Suprapubic skin (tissue), 4 donors: ENCODE measurements around the gene TDRD3. TPM values are rescaled to one million over a fixed set of nuclear protein-coding genes. Genes with fewer than 3 reads are reported as not detected.

ENCODE experiments used
- DNase-seq, 2 donors: peaks; one replicate each; pipeline ENCODE4 v3.0.0-alpha.2; 2019; ENCODE audit warnings: low spot score in 2 of 2
- H3K27ac ChIP-seq: fragments of 200-600 bp; sonication (generic); one replicate; pipeline ENCODE4 v1.5.1; 2019
- H3K27me3 ChIP-seq: fragments of 200-600 bp; sonication (generic); one replicate; pipeline ENCODE4 v1.5.1; 2019
- H3K36me3 ChIP-seq: fragments of 200-600 bp; sonication (generic); one replicate; pipeline ENCODE4 v1.5.1; 2019
- H3K4me1 ChIP-seq: fragments of 200-600 bp; sonication (generic); one replicate; pipeline ENCODE4 v1.5.1; 2019
- H3K4me3 ChIP-seq: fragments of 200-600 bp; sonication (generic); one replicate; pipeline ENCODE4 v1.5.1; 2019; ENCODE audit warnings: mild to moderate bottlenecking
- H3K9me3 ChIP-seq: fragments of 200-600 bp; sonication (generic); one replicate; pipeline ENCODE4 v1.5.1; 2019
- CTCF ChIP-seq, 2 donors: fragments of 200-600 bp in 1 of 2; fragments of 450-650 bp in 1 of 2; sonication (generic) in 1 of 2; IDR thresholded peaks; one replicate each; pipeline ENCODE4 v1.5.1; 2016 to 2019; ENCODE audit warnings: antibody characterized with exemption in 2 of 2, mild to moderate bottlenecking in 1 of 2, moderate library complexity in 1 of 2
- EP300 ChIP-seq: sonication (generic); formaldehyde crosslinking; IDR thresholded peaks from one replicate; pipeline ENCODE4 v1.6.1; 2017; ENCODE audit warnings: antibody characterized with exemption
- POLR2A ChIP-seq, 2 donors: fragments of 450-650 bp; IDR thresholded peaks; one replicate each; pipeline ENCODE4 v1.6.1; 2017; ENCODE audit warnings: antibody characterized with exemption in 2 of 2, mild to moderate bottlenecking in 2 of 2, moderate library complexity in 2 of 2
- POLR2AphosphoS5 ChIP-seq, 3 donors: sonication (generic); formaldehyde crosslinking; IDR thresholded peaks; one replicate each; pipeline ENCODE4 v1.6.1; 2017; ENCODE audit warnings: antibody characterized with exemption in 3 of 3
- WGBS: methylation state at CpG from one replicate; pipeline ENCODE4 v1.1.5; 2018; 5-methylcytosine and 5-hydroxymethylcytosine counted together
- total RNA-seq, 4 donors: library from RNA; depleted of rRNA; stranded (reverse); fragments of >200 nt; gene quantifications; one replicate each; pipeline ENCODE4 v1.1.0, GENCODE V29; 2016

Gene TDRD3
- total RNA-seq, 4 donors from 2014 or later: 17.6 to 42.6 (median 21.7) TPM

GRCh38 chr13:60411464-60411863 is 14.4 kb downstream of the TDRD3 start:
- Histone ChIP-seq H3K36me3 (no peaks in the 10 kb centered on the region), H3K4me1 (peaks cover 15% of the 10 kb centered on the region), H3K27ac (no peak overlapping the region), H3K9me3 (no peaks in the 10 kb centered on the region), H3K4me3 (no peak overlapping the region), H3K27me3 (no peaks in the 10 kb centered on the region)
- TF ChIP-seq CTCF (IDR thresholded peaks at IDR 0.05) (no peak), EP300 (no peak), POLR2A (IDR thresholded peaks at IDR 0.05) (no peak), POLR2AphosphoS5 (IDR thresholded peaks at IDR 0.05) (no peak)
- no peak for DNase-seq
- WGBS: 69% methylated on average over 1 of the region's 1 CpG

GRCh38 chr13:60411983-60412382 is 15.0 kb downstream of the TDRD3 start:
- no peak for DNase-seq
- 90% methylated on average over 2 of the region's 2 CpGs for WGBS
- H3K27me3 ChIP-seq: no peaks in the 10 kb centered on the region
- no peaks in the 10 kb centered on the region for H3K9me3 ChIP-seq
- no peak overlapping the region for H3K4me3 ChIP-seq
- no peak for TF ChIP-seq POLR2AphosphoS5 (IDR thresholded peaks at IDR 0.05)
- no peak for TF ChIP-seq CTCF (IDR thresholded peaks at IDR 0.05)
- TF ChIP-seq EP300: no peak
- TF ChIP-seq POLR2A (IDR thresholded peaks at IDR 0.05): no peak
- H3K36me3 ChIP-seq: no peaks in the 10 kb centered on the region
- H3K27ac ChIP-seq: no peak overlapping the region
- peaks cover 15% of the 10 kb centered on the region for H3K4me1 ChIP-seq

GRCh38 chr13:60412909-60413616 is 16.0 kb downstream of the TDRD3 start:
- H3K4me1 ChIP-seq: peaks cover 15% of the 10 kb centered on the region

GRCh38 chr13:60414177-60414576 is 17.2 kb downstream of the TDRD3 start:
- DNase-seq: no peak
- Histone ChIP-seq H3K36me3 (no peaks in the 10 kb centered on the region), H3K9me3 (no peaks in the 10 kb centered on the region), H3K4me3 (no peak overlapping the region), H3K27ac (no peak overlapping the region), H3K27me3 (no peaks in the 10 kb centered on the region), H3K4me1 (peaks cover 15% of the 10 kb centered on the region)
- no peak for TF ChIP-seq EP300
- no peak for TF ChIP-seq POLR2A (IDR thresholded peaks at IDR 0.05)
- no peak for TF ChIP-seq POLR2AphosphoS5 (IDR thresholded peaks at IDR 0.05)
- no peak for TF ChIP-seq CTCF (IDR thresholded peaks at IDR 0.05)

More at GRCh38 chr13:60412909-60413616, 16.0 kb downstream of the TDRD3 start:
- no peaks in the 10 kb centered on the region for H3K27me3 ChIP-seq
- no peak for DNase-seq
- 91% methylated on average over 3 of the region's 3 CpGs for WGBS
- TF ChIP-seq POLR2A (IDR thresholded peaks at IDR 0.05) (no peak), EP300 (no peak), CTCF (IDR thresholded peaks at IDR 0.05) (no peak), POLR2AphosphoS5 (IDR thresholded peaks at IDR 0.05) (no peak)
- H3K27ac ChIP-seq: no peak overlapping the region
- no peaks in the 10 kb centered on the region for H3K36me3 ChIP-seq
- H3K4me3 ChIP-seq: no peak overlapping the region
- no peaks in the 10 kb centered on the region for H3K9me3 ChIP-seq

- Histone ChIP-seq H3K27ac (no peak overlapping the region), H3K4me3 (no peak overlapping the region), H3K4me1 (peaks cover 5% of the 10 kb centered on the region), H3K27me3 (no peaks in the 10 kb centered on the region), H3K36me3 (no peaks in the 10 kb centered on the region), H3K9me3 (no peaks in the 10 kb centered on the region)
- DNase-seq: no peak
- 95% methylated on average over 2 of the region's 2 CpGs for WGBS
- no peak for TF ChIP-seq POLR2AphosphoS5 (IDR thresholded peaks at IDR 0.05)
- no peak for TF ChIP-seq EP300
- TF ChIP-seq POLR2A (IDR thresholded peaks at IDR 0.05): no peak
- no peak for TF ChIP-seq CTCF (IDR thresholded peaks at IDR 0.05)
Observed at GRCh38 chr13:60417734-60418133, 20.7 kb downstream of the TDRD3 start.
